K562 (cell line): ENCODE measurements around the gene FSTL1. TPM values are rescaled to one million over a fixed set of nuclear protein-coding genes. Genes with fewer than 3 reads are reported as not detected.

Experiments
- ATAC-seq: fragments of 200-7000 bp; cut with Tn5 transposase; 3 replicates; pipeline ENCODE4 v1.9.1; 2020; ENCODE audit warnings: moderate library complexity
- BruUV-seq: library from RNA; stranded (reverse); fragments of 400-500 nt; replicated peaks from 2 replicates; lab custom pipeline; 2021; lab: Mats Ljungman, UMichigan
- CTCF ChIA-PET: fragments of 300-600 bp; formaldehyde crosslinking; extraction: SDS; loops from one replicate; lab custom pipeline; 2021; ENCODE audit warnings: low intra/inter-chr PET ratio; lab: Yijun Ruan, JAX
- POLR2A ChIA-PET: fragments of 300-600, 350-650 bp; sonication (Branson Sonifier 250); formaldehyde crosslinking; extraction: SDS; loops from one replicate; lab custom pipeline; 2021; ENCODE audit warnings: antibody characterized with exemption, inconsistent platforms; lab: Yijun Ruan, JAX
- DNase-seq, 4 experiments: peaks; one replicate each; pipeline versions ENCODE4 v3.0.0 to v3.0.0-alpha.2; 2011 to 2018; ENCODE audit warnings: low spot score in 3 of 4, mixed read lengths in 3 of 4; ENCODE audit errors: extremely low read depth in 1 of 4
- FAIRE-seq: peaks from 2 replicates; lab custom pipeline; 2011; peaks lifted over from hg19 to GRCh38; lab: Jason Lieb, UNC
- H2AFZ ChIP-seq: 2 replicates; pipeline ENCODE4 v1.6.0; 2011; ENCODE audit warnings: low read depth, low read length, control low read depth, inconsistent platforms
- H3K27ac ChIP-seq: fragments of 200-600 bp; 3 replicates; pipeline ENCODE4 v1.8.0; 2011; ENCODE audit warnings: low read depth, mild to moderate bottlenecking, control low read depth, inconsistent platforms, low read length, moderate library complexity, mixed read lengths; ENCODE audit errors: extremely low read depth
- H3K27me3 ChIP-seq, 2 experiments: fragments of 300-600 bp in 1 of 2; 2 replicates in 1 of 2; 3 replicates in 1 of 2; pipeline versions ENCODE4 v1.6.0 to v1.8.0; 2011; ENCODE audit warnings: inconsistent platforms in 2 of 2, low read length in 2 of 2, mild to moderate bottlenecking in 1 of 2, mixed read lengths in 1 of 2, moderate library complexity in 1 of 2; ENCODE audit not compliant: control insufficient read depth in 2 of 2, insufficient read depth in 2 of 2
- H3K36me3 ChIP-seq: fragments of 300-600 bp; 3 replicates; pipeline ENCODE4 v1.8.0; 2011; ENCODE audit warnings: mild to moderate bottlenecking, low read length, inconsistent platforms; ENCODE audit not compliant: control insufficient read depth, insufficient read depth
- H3K4me1 ChIP-seq, 2 experiments: fragments of 200-600 bp in 1 of 2; replicated peaks in 1 of 2; 2 replicates in 1 of 2; 3 replicates in 1 of 2; pipeline versions ENCODE4 v1.5.1 to v1.8.0; 2011; ENCODE audit warnings: inconsistent platforms in 2 of 2, low read length in 2 of 2, mild to moderate bottlenecking in 1 of 2, mixed read lengths in 1 of 2, moderate library complexity in 1 of 2; ENCODE audit not compliant: control insufficient read depth in 2 of 2, insufficient read depth in 2 of 2
- H3K4me2 ChIP-seq: 2 replicates; pipeline ENCODE4 v1.6.1; 2011; ENCODE audit warnings: low read length, control low read depth, inconsistent platforms, mixed read lengths; ENCODE audit not compliant: insufficient read depth
- H3K4me3 ChIP-seq: fragments of 200-600 bp; sonication (generic), shearing (Covaris generic); 2 replicates; pipeline ENCODE4 v1.5.1; 2016; ENCODE audit warnings: control low read depth, inconsistent platforms
- H3K79me2 ChIP-seq: fragments of 200-600 bp; 3 replicates; pipeline ENCODE4 v1.8.0; 2011; ENCODE audit warnings: low read length, inconsistent platforms; ENCODE audit not compliant: control insufficient read depth, insufficient read depth
- H3K9ac ChIP-seq, 2 experiments: 2 replicates each; pipeline versions ENCODE4 v1.6.0 to v1.6.1; 2011; ENCODE audit warnings: low read depth in 2 of 2, low read length in 2 of 2, control low read depth in 1 of 2, inconsistent platforms in 1 of 2, mild to moderate bottlenecking in 1 of 2, mixed read lengths in 1 of 2; ENCODE audit not compliant: insufficient read depth in 1 of 2
- H3K9me1 ChIP-seq: one replicate; pipeline ENCODE4 v1.6.0; 2011; ENCODE audit warnings: inconsistent platforms, mild to moderate bottlenecking, low read length, moderate library complexity; ENCODE audit not compliant: control insufficient read depth, insufficient read depth
- H3K9me3 ChIP-seq: replicated peaks from 2 replicates; pipeline ENCODE4 v1.5.1; 2011; ENCODE audit warnings: low read depth, low read length, inconsistent platforms; ENCODE audit not compliant: control insufficient read depth, insufficient read depth
- H4K20me1 ChIP-seq: replicated peaks from 2 replicates; pipeline ENCODE4 v1.6.1; 2011; ENCODE audit warnings: low read length, inconsistent platforms, mixed read lengths; ENCODE audit not compliant: control insufficient read depth, insufficient read depth
- ATF1 ChIP-seq, 2 experiments: fragments of 450-650 bp in 1 of 2; IDR thresholded peaks; 2 replicates each; pipeline ENCODE4 v1.6.1; 2016; ENCODE audit warnings: missing compliant biosample characterization in 1 of 2, missing genetic modification characterization in 1 of 2
- ATF6 ChIP-seq: sonication (generic); formaldehyde crosslinking; IDR thresholded peaks from 2 replicates; pipeline ENCODE4 v1.4.0; 2020; ENCODE audit warnings: mild to moderate bottlenecking, missing genetic modification reagents
- CBFA2T2 ChIP-seq: fragments of 450-650 bp; conservative IDR thresholded peaks from 2 replicates; pipeline ENCODE4 v1.6.1; 2017; ENCODE audit warnings: mild to moderate bottlenecking
- CHAMP1 ChIP-seq: fragments of 450-650 bp; IDR thresholded peaks from 2 replicates; pipeline ENCODE4 v1.6.1; 2016; ENCODE audit warnings: mild to moderate bottlenecking
- FIP1L1 ChIP-seq: fragments of 200-400 bp; formaldehyde crosslinking; IDR thresholded peaks from 2 replicates; pipeline ENCODE4 v1.6.1; 2018; ENCODE audit warnings: mild to moderate bottlenecking, low read depth, low read length; ENCODE audit not compliant: poor library complexity, severe bottlenecking
- FOXK2 ChIP-seq, 2 experiments: fragments of 450-650 bp; IDR thresholded peaks in 1 of 2; conservative IDR thresholded peaks in 1 of 2; 2 replicates each; pipeline ENCODE4 v1.6.1; 2016; ENCODE audit warnings: low read depth in 2 of 2, mild to moderate bottlenecking in 1 of 2
- HIVEP1 ChIP-seq: fragments of 250-450 bp; sonication (Bioruptor Pico); IDR thresholded peaks from 2 replicates; pipeline ENCODE4 v1.4.0; 2020; ENCODE audit warnings: mild to moderate bottlenecking
- KDM5B ChIP-seq: fragments of 200-600 bp; sonication (generic); IDR thresholded peaks from 2 replicates; pipeline ENCODE4 v1.6.1; 2012; ENCODE audit warnings: low read depth, mild to moderate bottlenecking, moderate library complexity, low read length, control low read depth, inconsistent platforms; ENCODE audit not compliant: insufficient replicate concordance
- KLF10 ChIP-seq: fragments of 250-450 bp; sonication (Bioruptor Pico); IDR thresholded peaks from 2 replicates; pipeline ENCODE4 v1.6.1; 2021; ENCODE audit warnings: matching md5 sums
- MEIS2 ChIP-seq: fragments of 450-650 bp; IDR thresholded peaks from 2 replicates; pipeline ENCODE4 v1.6.1; 2014; ENCODE audit warnings: mild to moderate bottlenecking; ENCODE audit not compliant: partially characterized antibody
- MTA2 ChIP-seq: fragments of 450-650 bp; IDR thresholded peaks from 2 replicates; pipeline ENCODE4 v1.6.1; 2016; ENCODE audit warnings: low read depth
- RBM22 ChIP-seq: fragments of 200-400 bp; formaldehyde crosslinking; IDR thresholded peaks from 2 replicates; pipeline ENCODE4 v1.6.1; 2018; ENCODE audit warnings: low read length, low read depth; ENCODE audit not compliant: poor library complexity, severe bottlenecking
- SIN3A ChIP-seq, 2 experiments: fragments of 150-350 bp in 1 of 2; IDR thresholded peaks; 2 replicates each; pipeline ENCODE4 v1.6.1; 2011 to 2016; ENCODE audit warnings: borderline replicate concordance in 2 of 2, low read depth in 2 of 2, low read length in 2 of 2, mild to moderate bottlenecking in 2 of 2, moderate library complexity in 2 of 2; ENCODE audit not compliant: control insufficient read depth in 1 of 2
- SREBF2 ChIP-seq: sonication (generic); formaldehyde crosslinking; IDR thresholded peaks from 2 replicates; pipeline ENCODE4 v1.4.0; 2020; ENCODE audit warnings: mild to moderate bottlenecking, missing genetic modification reagents
- TAL1 ChIP-seq: fragments of 450-650 bp; IDR thresholded peaks from 2 replicates; pipeline ENCODE4 v1.6.1; 2016; ENCODE audit warnings: mild to moderate bottlenecking
- ZC3H11A ChIP-seq: IDR thresholded peaks from 2 replicates; pipeline ENCODE4 v1.6.1; 2012; ENCODE audit warnings: low read depth, low read length, improper control_type of control experiment
- ZKSCAN8 ChIP-seq: fragments of 200-800 bp; sonication (Bioruptor generic); IDR thresholded peaks from 2 replicates; pipeline ENCODE4 v1.6.1; 2016; ENCODE audit warnings: missing genetic modification characterization, missing compliant biosample characterization
- ZNF717 ChIP-seq: fragments of 250-450 bp; sonication (Bioruptor Pico); IDR thresholded peaks from 2 replicates; pipeline ENCODE4 v1.5.0; 2021
- ZNF75A ChIP-seq: fragments of 450-650 bp; formaldehyde crosslinking; IDR thresholded peaks from 2 replicates; pipeline ENCODE4 v1.4.0; 2020; ENCODE audit warnings: mild to moderate bottlenecking
- WGBS: fragments of 100-300 bp; shearing (Covaris generic); methylation state at CpG from one replicate; pipeline ENCODE4 v1.1.6; 2016; ENCODE audit warnings: low coverage, mixed read lengths; ENCODE audit not compliant: insufficient coverage; ENCODE audit errors: missing lambda C conversion rate; 5-methylcytosine and 5-hydroxymethylcytosine counted together
- in situ Hi-C: fragments of 300-500 bp; cut with MboI; formaldehyde crosslinking; loops from 4 replicates; pipeline ENCODE4 v1.15.0; 2018; ENCODE audit warnings: inconsistent platforms, mixed read lengths
- intact Hi-C: fragments of 100-400 bp; cut with micrococcal nuclease; formaldehyde crosslinking; loops from 2 replicates; pipeline ENCODE4 v1.14.2; 2022
- polyA plus RNA-seq, 8 experiments: library from polyadenylated mRNA; depleted of rRNA in 4 of 8; stranded (reverse) in 5 of 8; unstranded in 3 of 8; fragments of >200 nt; fragmentation: Nextera tagmentation in 2 of 8; fragmentation: Illumina TruSeq in 1 of 8; extraction: Ambion mirVana in 2 of 8; extraction: Trizol in 1 of 8; gene quantifications; 2 replicates each; pipeline versions ENCODE4 v1.2.1 to v1.2.3, GENCODE V29; 2011 to 2014; ENCODE audit warnings: inconsistent platforms in 1 of 8, missing spikeins in 1 of 8
- total RNA-seq, 7 experiments: library from RNA; depleted of rRNA in 6 of 7; stranded (reverse); fragments of >200 nt in 6 of 7; fragmentation: Illumina TruSeq in 2 of 7; extraction: Trizol in 2 of 7; gene quantifications; 2 replicates each; pipeline versions ENCODE4 v1.2.1 to v1.2.3, GENCODE V29; 2011 to 2021; ENCODE audit warnings: low replicate concordance in 1 of 7

FSTL1 gene
- total and polyA plus RNA-seq, 9 of the 15 experiments (the other 6 are each of a cell fraction or from before 2014, with no cell fraction given) = 0.01 to 0.58 (median 0.08) TPM; not detected in 2

GRCh38 chr3:120462409-120462959 lies 11.7 kb upstream of the FSTL1 start:
- Histone ChIP-seq H3K4me3 (no peak overlapping the region), H3K79me2 (no peaks in the 10 kb centered on the region), H3K9me3 (no peaks in the 10 kb centered on the region), H2AFZ (no peak overlapping the region), H3K9ac (no peak overlapping the region), H3K36me3 (no peaks in the 10 kb centered on the region), H3K4me1 (no peaks in the 10 kb centered on the region), H4K20me1 (no peaks in the 10 kb centered on the region), H3K9me1 (no peaks in the 10 kb centered on the region), H3K27ac (no peak overlapping the region), H3K4me2 (no peak overlapping the region), H3K27me3 (peaks cover 0 to 6% of the 10 kb centered on the region in 2 experiments; a peak in 2 of 5 replicates)
- intact Hi-C loops (no loop called here), in situ Hi-C loops (no loop called here)
- FAIRE-seq (no peak), DNase-seq (no peak), ATAC-seq (no peak)
- WGBS = 2% methylated on average over 4 of the region's 4 CpGs
- TF ChIP-seq CBFA2T2 (no peak), CHAMP1 (no peak), TAL1 (no peak), RBM22 (no peak), ZC3H11A (no peak), KLF10 (CRISPR knock-in tag) (no peak), ZKSCAN8 (CRISPR knock-in tag) (no peak), ZNF717 (CRISPR knock-in tag) (no peak), ATF1 (CRISPR knock-in tag; IDR thresholded peaks at IDR 0.05) (no peak), ATF1 (tag; IDR thresholded peaks at IDR 0.05) (no peak), KDM5B (no peak), MTA2 (no peak), MEIS2 (no peak), FIP1L1 (no peak), SREBF2 (CRISPR knock-in tag) (no peak), ZNF75A (CRISPR knock-in tag) (no peak), HIVEP1 (CRISPR knock-in tag) (no peak), ATF6 (CRISPR knock-in tag) (no peak), SIN3A (IDR thresholded peaks at IDR 0.05; ENCODE audit: borderline replicate concordance in 2 of 2, control insufficient read depth in 1 of 2, low read depth in 2 of 2, low read length in 2 of 2) (no peak), FOXK2 (conservative IDR thresholded peaks at IDR 0.05 in 1 of 2, IDR thresholded peaks at IDR 0.05 in 1 of 2; ENCODE audit: low read depth in 2 of 2) (no peak)
- ChIA-PET POLR2A (no interaction called here), CTCF (no interaction called here)
- no TSS peak for BruUV-seq
